SH-SY5Y (cell line): ENCODE data around the gene ART1.

Source experiments
- GATA2 ChIP-seq: IDR thresholded peaks from 2 replicates; pipeline ENCODE4 v1.6.1; 2011; ENCODE audit warnings: mild to moderate bottlenecking, low read depth, low read length
- GATA3 ChIP-seq: IDR thresholded peaks from 2 replicates; pipeline ENCODE4 v1.6.1; 2011; ENCODE audit warnings: low read depth, mild to moderate bottlenecking, low read length, moderate library complexity

- no peak for TF ChIP-seq GATA2
- no peak for TF ChIP-seq GATA3
These were observed 18.5 kb upstream of the ART1 start for GRCh38 chr11:3626250-3626960.
